ENCODE results near the gene DCAF8.
"Not testable (repeated sequence)": the region's sequence is repeated elsewhere in the genome, so short reads cannot be mapped to it uniquely, and the experiment has no call there.

DCAF8 gene

DNA sequence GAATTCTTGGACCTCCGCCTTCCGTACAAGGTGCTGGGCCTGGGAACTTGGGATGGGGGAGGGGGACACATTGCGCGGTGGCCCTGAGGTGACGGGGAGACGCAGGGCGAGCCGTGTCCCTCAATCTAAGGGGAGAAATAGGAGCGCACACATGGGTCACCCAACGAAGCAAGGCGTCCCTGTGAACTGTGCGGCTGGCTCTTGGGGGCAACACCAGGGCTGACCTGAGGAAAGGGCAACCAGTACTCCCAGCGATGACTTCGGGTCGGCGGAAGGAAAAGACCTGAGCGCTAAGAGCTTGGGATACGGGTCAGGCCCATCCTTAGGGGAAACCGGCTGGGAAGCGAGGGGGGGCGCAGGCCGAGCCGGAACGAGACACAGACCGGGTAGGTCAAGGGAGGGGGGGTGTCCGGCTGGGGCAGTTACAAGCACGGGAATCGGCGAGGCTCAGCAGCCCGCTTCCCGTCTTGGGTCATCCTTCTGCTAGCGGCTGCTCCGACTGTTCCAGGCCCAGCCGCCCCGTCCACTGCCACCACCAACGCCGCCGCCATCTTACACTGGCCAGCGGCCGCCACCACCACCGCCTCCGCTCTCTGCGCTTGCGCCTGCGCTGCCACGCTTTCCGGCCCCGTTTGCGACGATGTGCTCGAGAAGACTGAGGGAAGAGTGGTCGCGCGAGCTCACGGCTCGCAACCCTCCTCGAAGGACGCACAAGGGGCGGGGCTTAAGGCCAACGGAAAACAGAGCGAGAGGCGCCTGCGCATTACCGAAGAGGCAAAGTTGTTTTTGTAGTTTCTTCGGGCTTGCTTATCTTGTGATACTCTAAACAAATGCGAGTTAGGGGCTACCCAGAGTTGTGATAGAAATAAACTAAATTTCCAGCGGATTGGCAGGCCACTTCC is at the start of gene DCAF8:
TSS of gene DCAF8 (minus strand) at position 657 of the 902 bp plus-strand sequence. CDS start 18,541 bp downstream, outside the sequence.
- DNase-seq, result peak; percentile 94

DNA sequence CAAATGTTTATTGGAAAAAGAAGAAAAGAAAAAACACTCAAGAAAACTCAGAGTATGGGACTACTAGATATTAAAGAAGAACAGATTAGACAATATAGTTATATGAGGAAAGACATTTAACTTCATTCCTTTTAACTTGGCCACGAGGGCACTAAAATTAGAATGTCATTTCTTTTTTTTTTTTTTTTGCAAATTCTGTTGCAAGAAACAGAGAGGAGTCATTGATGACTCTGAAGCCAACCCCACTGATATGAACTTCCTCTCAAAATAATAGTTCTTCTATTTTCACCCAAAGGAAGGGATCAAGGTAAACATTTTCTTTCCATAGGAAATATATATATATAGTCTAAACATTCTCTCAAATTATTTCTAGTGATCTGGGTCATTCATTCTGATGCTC is 47.2 kb upstream of the DCAF8 start:
- no peak for DNase-seq

DNA sequence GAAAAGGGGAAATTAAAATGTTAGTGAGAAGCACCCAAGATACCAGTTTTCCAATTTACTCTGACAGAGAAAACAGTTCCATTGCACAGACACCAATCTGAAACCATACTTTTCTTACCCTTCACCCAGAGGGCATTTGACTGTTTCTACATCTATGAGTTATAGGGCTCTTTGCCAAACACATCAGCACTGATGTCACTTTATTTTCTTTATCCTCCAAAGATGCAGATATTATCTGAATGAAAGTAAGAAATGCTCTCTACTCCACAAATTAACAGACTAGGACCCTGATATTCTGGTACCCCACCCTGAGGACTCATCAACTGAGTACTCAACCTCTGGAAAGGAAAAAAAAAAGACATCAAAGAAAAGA is 46.8 kb upstream of the DCAF8 start:
- DNase-seq, result no peak

DNA sequence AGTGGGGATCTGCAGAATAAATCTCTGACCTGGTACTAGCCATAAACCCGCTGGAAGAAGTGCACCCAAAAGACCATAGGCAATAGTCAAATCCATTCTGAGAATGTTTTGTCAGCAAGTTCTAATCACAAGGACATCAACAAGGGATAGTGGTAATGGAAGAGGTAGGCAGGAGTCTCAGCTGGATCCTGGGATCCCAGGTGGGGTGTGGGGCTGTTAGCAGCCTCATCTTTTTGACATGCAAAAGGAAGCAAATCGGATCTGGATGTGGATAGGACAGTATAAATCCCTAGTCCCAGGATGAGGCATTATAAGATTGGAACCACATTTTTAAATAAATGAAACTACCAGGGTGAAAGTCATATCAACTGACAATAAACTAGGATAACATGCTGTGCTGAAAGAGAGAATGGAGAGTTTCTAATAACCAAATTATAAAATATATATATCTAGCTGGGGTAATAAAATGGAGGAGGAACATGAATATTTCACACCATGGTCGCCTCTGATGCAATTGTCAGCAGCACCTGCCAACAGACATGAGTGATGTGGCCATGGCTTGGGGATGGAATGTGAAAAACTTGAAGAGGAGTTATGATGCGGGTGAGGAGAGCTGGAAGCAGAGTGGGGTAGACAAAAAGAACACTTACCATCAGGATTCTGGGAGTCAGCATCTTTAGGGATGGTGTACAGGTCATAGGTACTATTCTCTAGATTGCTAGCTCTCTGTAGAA is 46.3 kb upstream of the DCAF8 start:
- no peak for DNase-seq

DNA sequence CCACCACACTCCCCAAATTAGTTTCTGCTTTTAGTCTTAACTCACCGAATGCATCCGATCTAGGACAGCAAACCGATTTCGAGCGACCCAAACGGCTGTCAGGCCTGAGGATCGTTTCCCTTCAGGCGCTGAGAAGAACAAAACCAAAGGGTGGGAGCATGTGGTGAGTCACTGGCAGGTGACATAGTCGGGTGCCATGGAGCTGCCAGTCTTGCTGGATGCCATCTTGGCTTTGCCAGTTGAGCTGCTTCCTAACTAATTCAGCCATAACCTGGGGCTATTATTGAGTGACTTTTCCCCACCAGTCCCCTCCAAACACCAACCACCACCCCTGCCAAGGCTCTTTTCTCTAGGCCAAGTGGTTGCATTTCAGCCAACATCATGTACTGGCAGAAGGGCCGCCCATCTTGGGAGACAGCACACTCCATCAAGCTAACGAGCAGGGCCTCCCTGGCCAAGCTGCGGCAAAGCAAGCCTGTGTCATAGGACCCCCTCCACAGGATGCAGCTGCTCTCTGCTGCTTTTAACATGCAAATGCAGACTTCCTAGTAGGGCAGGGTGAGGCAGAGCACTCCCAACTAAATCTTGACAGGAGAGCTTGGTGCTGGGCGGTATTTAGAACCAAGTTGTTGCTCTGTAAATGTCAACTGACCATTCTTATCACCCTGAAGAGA is 44.9 kb upstream of the DCAF8 start:
- DNase-seq, result peak; percentile 17

DNA sequence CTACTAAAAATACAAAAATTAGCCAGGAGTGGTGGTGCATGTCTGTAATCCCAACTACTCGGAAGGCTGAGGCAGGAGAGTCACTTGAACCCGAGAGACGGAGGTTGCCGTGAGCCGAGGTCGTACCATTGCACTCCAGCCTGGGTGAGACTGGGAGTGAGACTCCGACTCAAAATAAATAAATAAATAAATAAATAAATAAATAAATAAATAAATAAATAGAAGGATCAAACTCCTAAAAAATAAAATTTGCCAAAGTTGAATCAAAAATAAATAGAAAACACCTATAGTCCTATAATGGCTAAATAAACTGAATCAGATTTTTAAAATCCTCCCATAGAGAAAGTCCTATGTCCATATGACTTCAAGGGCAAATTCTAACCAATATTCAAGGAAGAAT is 37.8 kb upstream of the DCAF8 start:
- DNase-seq, result no peak

DNA sequence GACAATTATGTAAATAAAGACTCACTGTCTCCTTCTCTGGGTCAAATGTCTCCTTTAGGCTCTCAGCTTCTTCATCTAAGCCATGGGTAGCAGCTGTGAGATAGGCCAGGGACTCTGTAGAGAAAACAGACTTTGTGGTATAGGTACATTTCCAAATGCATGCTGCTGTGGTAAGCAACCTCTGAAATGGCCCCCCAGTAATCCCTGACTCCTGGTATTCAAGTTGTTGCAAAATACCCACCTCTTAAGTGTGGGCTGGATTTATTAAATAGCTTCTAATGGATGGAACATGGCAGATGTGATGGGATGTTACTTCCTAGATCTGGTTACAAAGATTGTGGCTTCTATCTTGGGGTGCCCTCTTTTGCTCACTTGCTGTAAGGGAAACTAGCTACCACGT is 33.7 kb upstream of the DCAF8 start:
- no peak for DNase-seq

DNA sequence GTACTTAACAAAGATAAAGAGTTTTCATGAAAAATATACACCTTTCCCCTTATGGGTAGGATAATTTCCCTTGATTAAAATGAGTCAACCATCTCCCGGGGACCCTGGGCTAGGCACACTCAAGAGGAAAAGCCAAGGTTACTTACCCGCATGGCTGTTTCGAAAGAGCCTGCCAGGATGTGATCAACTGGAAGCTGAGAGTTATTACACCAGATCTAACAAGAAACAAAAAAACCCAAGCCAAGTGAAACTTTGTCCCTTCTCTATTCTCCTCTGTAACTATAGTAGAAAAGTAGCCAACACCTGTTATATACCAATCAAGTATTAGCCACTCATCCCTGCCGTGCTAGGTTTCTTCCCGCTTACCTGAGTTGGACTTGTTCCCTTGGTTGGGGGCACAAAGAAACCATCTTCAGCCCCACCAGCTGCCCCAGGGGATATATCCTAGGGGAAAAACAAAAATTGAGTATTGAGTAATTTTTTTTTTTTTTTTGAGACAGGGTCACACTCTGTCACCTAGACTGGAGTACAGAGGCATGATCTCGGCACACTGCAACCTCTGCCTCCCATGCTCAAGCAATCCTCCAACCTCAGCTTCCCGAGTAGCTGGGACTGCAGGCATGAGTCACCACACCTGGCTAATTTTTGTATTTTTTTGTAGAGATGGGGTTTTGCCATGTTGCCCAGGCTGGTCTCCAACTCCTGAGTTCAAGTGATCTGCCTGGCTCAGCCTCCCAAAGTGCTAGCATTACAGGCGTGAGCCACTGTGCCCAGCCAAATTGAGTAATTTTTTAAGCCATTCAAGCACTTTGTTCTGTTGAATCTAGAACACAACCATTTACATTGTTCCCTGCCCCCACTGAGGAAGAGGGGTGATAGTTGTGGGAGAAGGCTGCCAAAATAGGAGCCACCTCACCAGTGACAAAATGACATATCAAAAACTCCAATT is 30.9 kb upstream of the DCAF8 start:
- DNase-seq, result no peak

DNA sequence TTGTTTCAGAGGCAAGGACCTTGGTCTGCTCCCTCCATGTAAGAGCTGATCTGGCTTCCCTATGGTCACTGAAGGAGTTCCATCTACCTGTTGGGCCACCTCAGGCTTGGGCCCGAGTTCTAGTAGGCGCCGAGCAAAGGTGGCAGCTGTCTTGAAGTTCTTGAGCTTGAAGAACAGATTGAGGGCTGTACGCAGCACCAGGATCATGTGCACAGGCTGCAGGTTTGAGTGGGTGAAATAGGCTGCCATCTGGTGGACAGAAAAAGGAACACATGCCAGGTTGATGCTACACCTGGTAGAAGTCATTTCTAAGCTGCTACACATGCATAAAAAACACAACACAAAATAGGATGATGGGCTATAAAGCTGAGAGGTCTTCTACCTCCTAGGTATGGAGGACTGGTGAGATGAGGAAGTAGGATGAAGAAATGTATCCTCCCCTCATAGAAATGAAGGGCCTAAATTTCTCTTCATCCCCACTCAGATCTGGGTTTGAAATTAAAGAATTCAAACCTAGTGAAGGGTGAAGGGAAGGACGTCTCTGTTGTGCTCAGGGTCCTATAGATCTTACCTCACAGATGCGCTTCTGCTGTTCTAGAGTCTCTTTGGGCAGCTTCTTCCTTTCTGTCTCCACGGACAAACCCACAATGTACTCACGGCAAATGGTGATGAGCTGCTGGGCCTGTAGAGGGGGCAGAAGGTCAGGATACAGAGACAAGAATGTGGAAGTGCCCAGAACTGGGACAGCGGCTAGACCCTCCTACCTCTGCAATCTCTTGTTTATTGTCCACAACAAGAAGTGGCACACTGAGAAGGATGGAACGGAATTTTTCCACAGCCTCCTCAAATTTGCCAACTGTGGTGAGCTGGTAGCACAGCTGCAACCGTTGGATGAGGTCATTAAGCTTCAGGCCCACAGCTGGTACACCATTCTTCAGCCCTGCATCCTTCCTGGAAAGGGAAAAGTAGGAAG is 29.2 kb upstream of the DCAF8 start:
- peak; percentile 43 for DNase-seq

DNA sequence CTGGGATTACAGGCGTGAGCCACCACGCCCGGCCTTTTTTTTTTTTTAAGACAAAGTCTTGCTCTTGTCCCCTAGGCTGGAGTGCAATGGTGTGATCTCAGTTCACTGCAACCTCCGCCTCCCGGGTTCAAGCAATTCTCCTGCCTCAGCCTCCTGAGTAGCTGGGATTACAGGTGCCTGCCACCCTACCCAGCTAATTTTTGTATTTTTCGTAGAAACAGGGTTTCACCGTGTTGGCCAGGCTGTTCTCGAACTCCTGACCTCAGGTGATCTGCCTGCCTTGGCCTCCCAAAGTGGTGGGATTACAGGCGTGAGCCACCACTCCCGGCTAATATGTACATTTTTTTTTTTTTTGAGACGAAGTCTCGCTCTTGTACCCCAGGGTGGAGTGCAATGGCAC is 25.4 kb upstream of the DCAF8 start:
- DNase-seq, result not testable (repeated sequence)

DNA sequence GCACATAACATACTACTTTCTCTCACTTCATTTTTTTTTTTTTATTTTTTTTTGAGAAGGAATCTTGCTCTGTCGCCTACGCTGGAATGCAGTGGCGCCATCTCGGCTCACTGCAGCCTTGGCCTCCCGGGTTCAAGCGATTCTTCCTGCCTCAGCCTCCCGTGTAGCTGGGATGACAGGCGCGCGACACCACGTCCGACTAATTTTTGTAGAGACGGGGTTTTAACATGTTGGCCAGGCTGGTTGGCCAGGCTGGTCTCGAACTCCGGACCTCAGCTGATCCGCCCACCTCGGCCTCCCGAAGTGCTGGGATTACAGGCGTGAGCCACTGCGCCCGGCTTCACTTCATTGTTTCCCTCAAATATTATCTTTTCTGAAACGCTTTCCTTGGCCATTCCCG is 23.2 kb upstream of the DCAF8 start:
- no peak for DNase-seq

DNA sequence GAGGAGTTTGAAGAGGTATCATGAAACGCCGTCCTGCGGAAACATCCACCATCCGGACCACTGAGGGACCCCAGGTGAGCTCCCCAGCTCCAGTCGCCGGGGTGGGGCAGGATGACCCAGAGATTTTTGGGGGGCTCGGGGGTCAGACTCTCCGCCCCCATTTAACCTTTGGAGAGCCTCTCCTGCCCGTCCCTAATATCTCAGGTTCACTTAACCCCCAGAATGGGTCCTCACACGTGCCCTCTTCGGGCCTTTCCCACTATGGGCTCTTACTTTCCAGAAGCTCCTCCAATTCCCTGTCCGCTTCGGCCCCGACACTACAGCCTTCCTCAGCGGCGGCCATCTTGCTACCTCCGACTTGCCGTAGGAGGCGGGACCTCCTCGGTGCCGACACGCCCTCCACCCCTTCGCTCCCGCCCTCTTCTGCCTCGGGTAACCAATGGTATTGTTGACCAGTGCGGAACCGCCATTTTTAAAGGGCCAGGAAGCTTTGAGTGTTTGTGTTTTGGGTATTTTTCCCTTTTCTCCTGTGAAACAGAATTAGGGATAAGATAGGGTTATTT is 22.5 kb upstream of the DCAF8 start, which contains the start of gene PEX19:
TSS of gene PEX19 (minus strand) at position 352 of the 563 bp plus-strand sequence. CDS start at position 343, 9 bp downstream.
- peak; percentile 79 for DNase-seq

DNA sequence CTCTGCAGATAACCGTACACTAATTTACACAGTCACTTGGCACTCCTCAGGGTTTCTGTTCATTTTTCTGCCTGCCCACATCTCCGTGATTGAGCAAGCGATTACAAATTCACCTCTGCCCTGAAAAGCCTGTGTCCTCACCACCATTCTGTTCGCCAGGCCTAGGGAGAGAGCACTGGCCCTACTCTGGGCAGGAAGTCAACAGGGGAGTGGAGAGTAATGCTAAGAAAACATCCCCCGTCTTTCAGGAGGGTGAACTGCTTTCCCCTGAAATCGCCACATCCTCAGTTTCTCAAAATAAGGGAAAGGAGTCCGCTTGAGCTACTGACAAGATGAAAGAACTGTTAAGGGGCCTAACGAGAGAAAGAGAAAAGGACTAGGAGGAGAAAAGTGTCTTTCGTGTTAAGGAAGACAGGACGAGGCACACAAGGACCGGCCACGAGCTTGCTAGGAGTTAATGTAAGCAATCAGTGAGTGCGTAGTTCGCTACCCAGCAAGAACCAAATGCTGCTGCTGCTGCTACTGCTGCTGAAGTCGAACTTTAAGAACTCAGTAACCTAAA is 22.0 kb upstream of the DCAF8 start:
- no peak for DNase-seq

DNA sequence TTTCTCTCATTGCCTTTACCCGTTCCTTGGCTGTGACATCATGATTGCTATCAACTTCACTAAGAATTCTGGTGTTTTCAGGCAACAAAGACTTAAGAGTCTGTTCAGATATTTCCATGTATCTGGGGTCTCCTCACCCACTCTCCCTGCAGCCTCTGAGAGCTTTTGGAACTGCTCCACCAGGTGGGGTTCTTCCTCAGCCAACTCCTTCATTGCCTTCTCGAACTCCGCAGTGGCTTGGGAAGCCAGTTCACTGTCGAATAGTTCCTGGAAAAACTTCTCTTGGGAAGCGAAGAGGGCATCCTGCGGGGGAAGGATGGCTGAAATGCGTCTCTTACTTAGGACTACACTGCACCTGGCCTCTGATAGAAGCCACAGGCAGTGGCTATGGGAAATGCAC is 20.5 kb upstream of the DCAF8 start:
- no peak for DNase-seq

DNA sequence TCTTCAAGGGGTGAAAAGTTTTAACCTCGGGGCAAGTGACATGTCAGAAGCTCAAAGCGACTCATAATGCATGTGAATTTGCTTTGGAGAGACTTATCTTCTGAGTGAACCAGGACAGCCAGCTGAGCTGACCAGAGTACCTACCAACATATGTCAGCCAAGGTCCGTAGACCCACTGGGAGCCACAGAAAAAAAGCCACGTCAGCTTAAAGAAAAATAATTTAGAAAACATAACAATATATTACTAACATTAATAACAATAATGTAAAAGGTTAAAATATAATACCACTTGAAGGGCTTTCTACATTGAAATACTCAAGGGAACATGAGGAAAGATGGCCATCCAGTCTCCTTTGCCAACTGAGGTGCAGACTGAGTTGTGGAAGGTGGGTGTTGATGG is 15.6 kb upstream of the DCAF8 start:
- no peak for DNase-seq

DNA sequence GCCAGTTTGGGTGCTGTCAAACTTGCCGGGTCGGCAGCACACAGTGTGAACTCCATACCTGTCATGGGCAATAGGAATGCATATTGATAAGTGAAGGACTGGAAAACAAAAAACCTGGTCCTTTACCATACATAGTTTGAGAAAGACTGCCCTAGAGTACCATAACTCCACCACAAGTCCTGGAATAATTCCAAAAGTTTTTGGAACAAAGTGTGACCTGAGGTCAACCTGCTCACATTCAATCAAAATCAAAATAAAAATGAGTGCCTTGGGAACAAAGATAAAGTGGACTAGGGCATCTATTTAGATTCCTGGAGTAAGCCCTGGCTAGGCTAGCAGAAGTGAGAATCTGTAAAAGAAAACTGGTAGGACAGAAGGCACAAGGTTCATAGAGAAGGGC is 15.0 kb upstream of the DCAF8 start:
- no peak for DNase-seq

DNA sequence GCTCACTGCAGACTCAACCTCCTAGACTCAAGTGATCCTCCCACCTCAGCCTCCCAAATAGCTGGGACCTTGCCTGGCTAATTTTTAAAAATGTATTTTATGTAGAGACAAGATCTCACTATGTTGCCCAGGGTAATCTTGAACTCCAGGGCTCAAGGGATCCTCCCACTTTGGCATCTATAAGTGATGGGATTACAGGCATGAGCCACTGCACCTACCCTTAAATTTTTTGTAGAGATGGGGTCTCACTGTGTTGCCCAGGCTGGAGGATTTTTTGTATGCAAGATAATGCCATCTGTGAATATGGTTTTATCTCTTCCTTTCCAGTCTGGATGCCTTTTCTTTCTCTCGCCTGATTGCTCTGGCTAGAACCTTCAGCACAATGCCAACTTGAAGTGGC is 8.7 kb upstream of the DCAF8 start:
- no peak for DNase-seq

DNA sequence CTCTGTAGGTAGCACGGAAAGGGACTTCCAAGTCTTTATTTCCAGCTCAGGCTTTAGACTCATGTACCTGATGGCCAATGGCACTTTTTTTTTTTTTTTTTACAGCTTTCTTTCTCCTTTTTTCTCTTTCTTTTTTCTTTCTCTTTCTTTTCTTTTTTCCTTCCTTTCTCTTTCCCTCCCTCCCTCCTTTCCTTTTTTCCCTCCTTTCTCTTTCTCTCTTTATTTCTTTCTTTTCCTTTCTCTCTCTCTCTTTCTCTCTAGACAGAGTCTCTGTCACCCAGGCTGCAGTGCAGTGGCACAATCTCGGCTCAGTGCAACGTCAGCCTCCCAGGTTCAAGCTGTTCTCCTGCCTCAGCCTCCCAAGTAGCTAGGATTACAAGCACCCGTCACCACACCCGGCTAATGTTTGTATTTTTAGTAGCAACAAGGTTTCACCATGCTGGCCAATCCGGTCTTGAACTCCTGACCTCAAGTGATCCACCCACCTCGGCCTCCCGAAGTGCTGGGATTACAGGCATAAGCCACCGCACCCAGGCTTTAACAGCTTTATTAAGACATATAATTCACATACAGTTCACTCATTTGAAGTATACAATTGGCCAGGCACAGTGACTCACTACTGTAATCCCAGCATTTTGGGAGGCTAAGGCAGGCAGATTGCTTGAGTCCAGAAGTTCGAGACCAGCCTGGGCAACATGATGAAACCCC is 5.1 kb upstream of the DCAF8 start:
- no peak for DNase-seq

DNA sequence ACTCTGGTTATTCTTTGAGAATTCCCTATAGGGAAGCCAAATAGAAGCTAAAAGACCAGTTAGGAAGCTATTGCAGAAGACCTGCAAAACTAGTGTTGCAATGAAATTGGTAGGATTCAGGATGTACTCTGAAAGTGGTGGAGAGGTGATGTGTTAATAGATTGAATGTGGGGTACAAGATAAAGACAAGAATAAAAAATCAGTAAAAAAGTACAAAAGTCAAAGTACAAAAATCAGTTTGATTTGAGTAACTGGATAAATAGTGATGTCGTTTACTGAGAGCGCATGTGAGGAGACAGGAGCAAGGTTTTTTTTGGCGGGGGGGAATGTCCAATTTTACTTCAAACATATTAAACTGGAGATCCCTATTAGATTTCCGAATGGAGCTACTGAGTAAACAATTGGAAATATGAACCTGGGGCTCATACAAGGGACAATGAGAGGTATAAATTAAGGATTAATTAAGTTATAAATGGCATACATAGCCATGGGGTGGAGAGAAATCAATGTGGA is 2.5 kb upstream of the DCAF8 start:
- no peak for DNase-seq

DNA sequence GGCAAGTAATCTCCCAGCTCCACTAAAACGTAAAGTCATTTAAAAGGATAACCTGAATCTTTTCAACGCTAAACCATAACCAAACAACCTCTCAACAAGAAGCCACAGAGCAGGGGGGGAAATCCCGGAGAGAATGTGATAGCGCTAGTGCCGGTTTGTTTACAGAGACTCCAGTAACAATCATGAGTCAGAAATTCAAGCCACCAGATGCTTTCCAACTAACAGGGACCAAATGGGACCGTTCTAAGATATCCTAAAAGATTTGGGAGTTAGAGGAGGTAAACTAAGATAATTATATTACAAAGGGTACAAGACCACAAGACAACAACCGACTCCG is 825 bp downstream of the DCAF8 start:
- DNase-seq, result no peak
